ENCODE results near the gene AP1S2. TPM values are rescaled to one million over a fixed set of nuclear protein-coding genes. Genes with fewer than 3 reads are reported as not detected.

The AP1S2 gene
- total and polyA plus RNA-seq, 2 donors from 2014 or later: 13.7 to 28.7 TPM

GRCh38 chrX:15856222-15856587, 1.6 kb upstream of the AP1S2 start:
- Histone ChIP-seq H3K27me3 (ENCODE audit: control insufficient read depth, insufficient read depth, low read length) (peaks cover 25% of the 10 kb centered on the region), H3K9me3 (ENCODE audit: control insufficient read depth in 2 of 3, insufficient read depth in 1 of 3, low read length in 3 of 3) (no peaks in the 10 kb centered on the region), H3K4me1 (ENCODE audit: control insufficient read depth in 2 of 3, insufficient read depth in 2 of 3, low read depth in 1 of 3, low read length in 3 of 3) (peaks cover 0 to 2% (median 0%) of the 10 kb centered on the region in 3 donors), H3K9ac (ENCODE audit: low read length in 3 of 3) (no peak overlapping the region), H3K36me3 (ENCODE audit: control insufficient read depth in 2 of 3, insufficient read depth in 3 of 3, low read length in 3 of 3) (no peaks in the 10 kb centered on the region), H3K4me3 (ENCODE audit: low read length in 3 of 3) (no peak overlapping the region), H3K27ac (ENCODE audit: low read depth in 2 of 2, low read length in 2 of 2) (no peak overlapping the region)
- intact Hi-C loops (cut with DNase I): no loop called here
- no peak for TF ChIP-seq CTCF (IDR thresholded peaks at IDR 0.05; ENCODE audit: borderline replicate concordance, extremely low read depth, insufficient read depth)
- FAIRE-seq (no peak), DNase-seq (no peak)

GRCh38 chrX:15855568-15856221, 1.1 kb upstream of the AP1S2 start:
- H3K4me3 ChIP-seq (ENCODE audit: low read length in 3 of 3): peak overlapping the region; percentile 79 to 91 (median 88)
- no peak for TF ChIP-seq CTCF (IDR thresholded peaks at IDR 0.05; ENCODE audit: borderline replicate concordance, extremely low read depth, insufficient read depth)
- no peak for FAIRE-seq
- peak overlapping the region; percentile 60 to 85 (median 67) for H3K9ac ChIP-seq (ENCODE audit: low read length in 3 of 3)
- DNase-seq: no peak
- H3K4me1 ChIP-seq (ENCODE audit: control insufficient read depth in 2 of 3, insufficient read depth in 2 of 3, low read depth in 1 of 3, low read length in 3 of 3): peaks cover 0 to 2% (median 0%) of the 10 kb centered on the region in 3 donors
- intact Hi-C loops (cut with DNase I): no loop called here
- peaks cover 31% of the 10 kb centered on the region for H3K27me3 ChIP-seq (ENCODE audit: control insufficient read depth, insufficient read depth, low read length)
- H3K9me3 ChIP-seq (ENCODE audit: control insufficient read depth in 2 of 3, insufficient read depth in 1 of 3, low read length in 3 of 3): no peaks in the 10 kb centered on the region
- peak overlapping the region; percentile 78 to 85 for H3K27ac ChIP-seq (ENCODE audit: low read depth in 2 of 2, low read length in 2 of 2)
- H3K36me3 ChIP-seq (ENCODE audit: control insufficient read depth in 2 of 3, insufficient read depth in 3 of 3, low read length in 3 of 3): no peaks in the 10 kb centered on the region

- Histone ChIP-seq H3K9ac (ENCODE audit: low read length in 3 of 3) (peak overlapping the region; percentile 24 to 48 (median 30)), H3K36me3 (ENCODE audit: control insufficient read depth in 2 of 3, insufficient read depth in 3 of 3, low read length in 3 of 3) (no peaks in the 10 kb centered on the region), H3K4me3 (ENCODE audit: low read length in 3 of 3) (peak overlapping the region; percentile 57 to 70 (median 60)), H3K4me1 (ENCODE audit: control insufficient read depth in 2 of 3, insufficient read depth in 2 of 3, low read depth in 1 of 3, low read length in 3 of 3) (peaks cover 0 to 2% (median 0%) of the 10 kb centered on the region in 3 donors), H3K9me3 (ENCODE audit: control insufficient read depth in 2 of 3, insufficient read depth in 1 of 3, low read length in 3 of 3) (no peaks in the 10 kb centered on the region), H3K27me3 (ENCODE audit: control insufficient read depth, insufficient read depth, low read length) (peaks cover 37% of the 10 kb centered on the region), H3K27ac (ENCODE audit: low read depth in 2 of 2, low read length in 2 of 2) (peak overlapping the region; percentile 60 to 75)
- no peak for TF ChIP-seq CTCF (IDR thresholded peaks at IDR 0.05; ENCODE audit: borderline replicate concordance, extremely low read depth, insufficient read depth)
- DNase-seq (peak; percentile 60 to 88 (median 67)), FAIRE-seq (no peak)
- intact Hi-C loops (cut with DNase I): no loop called here
These were observed 445 bp downstream of the AP1S2 start for GRCh38 chrX:15854080-15854655.

Measured in kidney (tissue), 14 donors.